Suprapubic skin (tissue), 4 donors: ENCODE results near the gene PHRF1. TPM values are rescaled to one million over a fixed set of nuclear protein-coding genes. Genes with fewer than 3 reads are reported as not detected.

Experiments used
- DNase-seq, 2 donors: peaks; one replicate each; pipeline ENCODE4 v3.0.0-alpha.2; 2019; ENCODE audit warnings: low spot score in 2 of 2
- H3K27ac ChIP-seq: fragments of 200-600 bp; sonication (generic); one replicate; pipeline ENCODE4 v1.5.1; 2019
- H3K27me3 ChIP-seq: fragments of 200-600 bp; sonication (generic); one replicate; pipeline ENCODE4 v1.5.1; 2019
- H3K36me3 ChIP-seq: fragments of 200-600 bp; sonication (generic); one replicate; pipeline ENCODE4 v1.5.1; 2019
- H3K4me1 ChIP-seq: fragments of 200-600 bp; sonication (generic); one replicate; pipeline ENCODE4 v1.5.1; 2019
- H3K4me3 ChIP-seq: fragments of 200-600 bp; sonication (generic); one replicate; pipeline ENCODE4 v1.5.1; 2019; ENCODE audit warnings: mild to moderate bottlenecking
- H3K9me3 ChIP-seq: fragments of 200-600 bp; sonication (generic); one replicate; pipeline ENCODE4 v1.5.1; 2019
- EP300 ChIP-seq: sonication (generic); formaldehyde crosslinking; IDR thresholded peaks from one replicate; pipeline ENCODE4 v1.6.1; 2017; ENCODE audit warnings: antibody characterized with exemption
- POLR2A ChIP-seq, 2 donors: fragments of 450-650 bp; IDR thresholded peaks; one replicate each; pipeline ENCODE4 v1.6.1; 2017; ENCODE audit warnings: antibody characterized with exemption in 2 of 2, mild to moderate bottlenecking in 2 of 2, moderate library complexity in 2 of 2
- POLR2AphosphoS5 ChIP-seq, 3 donors: sonication (generic); formaldehyde crosslinking; IDR thresholded peaks; one replicate each; pipeline ENCODE4 v1.6.1; 2017; ENCODE audit warnings: antibody characterized with exemption in 3 of 3
- WGBS: methylation state at CpG from one replicate; pipeline ENCODE4 v1.1.5; 2018; 5-methylcytosine and 5-hydroxymethylcytosine counted together
- total RNA-seq, 4 donors: library from RNA; depleted of rRNA; stranded (reverse); fragments of >200 nt; gene quantifications; one replicate each; pipeline ENCODE4 v1.1.0, GENCODE V29; 2016
- TF ChIP-seq, protein P1 (sequence below), 2 donors: fragments of 200-600 bp in 1 of 2; fragments of 450-650 bp in 1 of 2; sonication (generic) in 1 of 2; IDR thresholded peaks; one replicate each; pipeline ENCODE4 v1.5.1; 2016 to 2019; ENCODE audit warnings: antibody characterized with exemption in 2 of 2, mild to moderate bottlenecking in 1 of 2, moderate library complexity in 1 of 2

The PHRF1 gene
- total RNA-seq, 4 donors from 2014 or later: 27.9 to 55.6 (median 42.0) TPM

DNA sequence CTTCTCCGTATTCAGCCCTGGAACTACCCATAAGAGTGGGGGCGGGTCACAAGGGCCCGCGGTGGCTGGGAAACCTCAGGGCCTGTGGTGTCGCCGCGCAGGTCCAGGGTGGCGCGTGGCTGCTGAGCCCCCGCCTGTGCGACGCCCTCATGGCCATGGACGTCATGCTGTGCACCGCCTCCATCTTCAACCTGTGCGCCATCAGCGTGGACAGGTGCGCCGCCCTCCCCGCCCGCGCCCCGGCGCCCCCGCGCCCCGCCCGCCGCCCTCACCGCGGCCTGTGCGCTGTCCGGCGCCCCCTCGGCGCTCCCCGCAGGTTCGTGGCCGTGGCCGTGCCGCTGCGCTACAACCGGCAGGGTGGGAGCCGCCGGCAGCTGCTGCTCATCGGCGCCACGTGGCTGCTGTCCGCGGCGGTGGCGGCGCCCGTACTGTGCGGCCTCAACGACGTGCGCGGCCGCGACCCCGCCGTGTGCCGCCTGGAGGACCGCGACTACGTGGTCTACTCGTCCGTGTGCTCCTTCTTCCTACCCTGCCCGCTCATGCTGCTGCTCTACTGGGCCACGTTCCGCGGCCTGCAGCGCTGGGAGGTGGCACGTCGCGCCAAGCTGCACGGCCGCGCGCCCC is 63.2 kb downstream of the PHRF1 start:
- Histone ChIP-seq H3K36me3 (peaks cover 13% of the 10 kb centered on the region), H3K27me3 (peaks cover 39% of the 10 kb centered on the region), H3K27ac (no peak overlapping the region), H3K9me3 (no peaks in the 10 kb centered on the region), H3K4me3 (peak overlapping the region; percentile 16), H3K4me1 (peaks cover 27% of the 10 kb centered on the region)
- no peak for TF ChIP-seq POLR2A (IDR thresholded peaks at IDR 0.05)
- WGBS: 37% methylated on average over 6 of the region's 80 CpGs
- DNase-seq: no peak

DNA sequence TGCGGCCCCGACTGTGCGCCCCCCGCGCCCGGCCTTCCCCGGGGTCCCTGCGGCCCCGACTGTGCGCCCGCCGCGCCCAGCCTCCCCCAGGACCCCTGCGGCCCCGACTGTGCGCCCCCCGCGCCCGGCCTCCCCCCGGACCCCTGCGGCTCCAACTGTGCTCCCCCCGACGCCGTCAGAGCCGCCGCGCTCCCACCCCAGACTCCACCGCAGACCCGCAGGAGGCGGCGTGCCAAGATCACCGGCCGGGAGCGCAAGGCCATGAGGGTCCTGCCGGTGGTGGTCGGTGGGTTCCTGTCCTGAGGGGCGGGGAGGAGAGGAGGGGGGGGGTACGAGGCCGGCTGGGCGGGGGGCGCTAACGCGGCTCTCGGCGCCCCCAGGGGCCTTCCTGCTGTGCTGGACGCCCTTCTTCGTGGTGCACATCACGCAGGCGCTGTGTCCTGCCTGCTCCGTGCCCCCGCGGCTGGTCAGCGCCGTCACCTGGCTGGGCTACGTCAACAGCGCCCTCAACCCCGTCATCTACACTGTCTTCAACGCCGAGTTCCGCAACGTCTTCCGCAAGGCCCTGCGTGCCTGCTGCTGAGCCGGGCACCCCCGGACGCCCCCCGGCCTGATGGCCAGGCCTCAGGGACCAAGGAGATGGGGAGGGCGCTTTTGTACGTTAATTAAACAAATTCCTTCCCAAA is 63.9 kb downstream of the PHRF1 start:
- no peak for DNase-seq
- peaks cover 17% of the 10 kb centered on the region for H3K36me3 ChIP-seq
- H3K27me3 ChIP-seq: peaks cover 39% of the 10 kb centered on the region
- 78% methylated on average over 30 of the region's 69 CpGs for WGBS
- H3K4me1 ChIP-seq: peaks cover 27% of the 10 kb centered on the region
- TF ChIP-seq EP300: no peak
- H3K9me3 ChIP-seq: no peaks in the 10 kb centered on the region
- H3K4me3 ChIP-seq: no peak overlapping the region
- no peak overlapping the region for H3K27ac ChIP-seq

DNA sequence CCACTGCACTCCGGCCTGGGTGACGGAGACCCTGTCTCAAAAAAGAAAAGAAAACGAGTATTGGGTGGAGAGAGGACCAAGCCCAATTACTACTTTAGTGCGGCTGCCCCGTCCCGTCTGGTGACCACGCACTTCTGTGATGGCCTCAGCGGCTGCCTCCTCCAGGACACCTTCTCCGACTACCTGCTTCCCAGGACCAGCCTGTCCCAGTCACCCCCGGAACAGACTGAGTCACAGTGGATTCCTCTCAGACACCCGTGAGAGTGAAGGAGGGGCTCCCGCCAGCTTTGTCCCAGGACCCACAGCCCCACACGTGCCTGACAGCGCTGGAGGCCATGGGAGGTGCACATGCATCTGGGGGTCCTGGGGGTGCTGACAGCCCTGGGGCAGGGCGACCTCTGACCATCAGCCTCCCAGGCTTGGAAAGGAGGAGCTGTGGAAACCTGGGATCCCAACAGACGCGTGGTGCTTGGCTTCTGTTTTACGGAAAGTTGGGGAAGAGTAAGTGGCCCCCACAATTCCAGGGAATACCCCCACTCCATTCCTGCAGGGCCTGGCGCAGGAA is 65.6 kb downstream of the PHRF1 start:
- no peak for DNase-seq
- Histone ChIP-seq H3K36me3 (peaks cover 18% of the 10 kb centered on the region), H3K4me3 (no peak overlapping the region), H3K27ac (no peak overlapping the region), H3K9me3 (no peaks in the 10 kb centered on the region), H3K27me3 (peaks cover 36% of the 10 kb centered on the region), H3K4me1 (peaks cover 22% of the 10 kb centered on the region)
- 95% methylated on average over 12 of the region's 19 CpGs for WGBS
- TF ChIP-seq POLR2AphosphoS5 (IDR thresholded peaks at IDR 0.05) (no peak), EP300 (no peak), POLR2A (IDR thresholded peaks at IDR 0.05) (no peak)
- TF ChIP-seq, protein P1, sequence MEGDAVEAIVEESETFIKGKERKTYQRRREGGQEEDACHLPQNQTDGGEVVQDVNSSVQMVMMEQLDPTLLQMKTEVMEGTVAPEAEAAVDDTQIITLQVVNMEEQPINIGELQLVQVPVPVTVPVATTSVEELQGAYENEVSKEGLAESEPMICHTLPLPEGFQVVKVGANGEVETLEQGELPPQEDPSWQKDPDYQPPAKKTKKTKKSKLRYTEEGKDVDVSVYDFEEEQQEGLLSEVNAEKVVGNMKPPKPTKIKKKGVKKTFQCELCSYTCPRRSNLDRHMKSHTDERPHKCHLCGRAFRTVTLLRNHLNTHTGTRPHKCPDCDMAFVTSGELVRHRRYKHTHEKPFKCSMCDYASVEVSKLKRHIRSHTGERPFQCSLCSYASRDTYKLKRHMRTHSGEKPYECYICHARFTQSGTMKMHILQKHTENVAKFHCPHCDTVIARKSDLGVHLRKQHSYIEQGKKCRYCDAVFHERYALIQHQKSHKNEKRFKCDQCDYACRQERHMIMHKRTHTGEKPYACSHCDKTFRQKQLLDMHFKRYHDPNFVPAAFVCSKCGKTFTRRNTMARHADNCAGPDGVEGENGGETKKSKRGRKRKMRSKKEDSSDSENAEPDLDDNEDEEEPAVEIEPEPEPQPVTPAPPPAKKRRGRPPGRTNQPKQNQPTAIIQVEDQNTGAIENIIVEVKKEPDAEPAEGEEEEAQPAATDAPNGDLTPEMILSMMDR (IDR thresholded peaks at IDR 0.05): no peak

DNA sequence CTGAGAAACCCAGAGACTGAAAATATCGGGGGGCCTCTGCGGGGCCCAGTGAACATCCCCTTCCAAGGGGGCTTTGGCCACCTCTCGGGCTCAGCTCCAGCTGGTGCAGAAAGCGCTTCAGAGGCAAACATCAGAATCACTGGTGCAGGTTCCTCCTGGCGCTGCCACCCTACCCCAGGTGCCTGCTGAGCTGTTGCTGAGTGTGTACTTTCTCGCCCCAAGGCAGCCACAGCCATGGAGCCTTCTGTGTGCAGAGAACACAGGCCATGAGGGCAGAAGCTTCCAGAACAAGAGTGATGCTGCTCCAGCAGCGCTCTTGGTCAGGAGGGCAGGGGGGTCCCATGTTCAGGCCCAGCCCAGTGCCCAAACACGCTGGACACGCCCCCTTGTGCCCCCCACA is 67.1 kb downstream of the PHRF1 start:
- Histone ChIP-seq H3K27me3 (peaks cover 21% of the 10 kb centered on the region), H3K9me3 (no peaks in the 10 kb centered on the region), H3K4me1 (peaks cover 12% of the 10 kb centered on the region), H3K27ac (no peak overlapping the region), H3K36me3 (peaks cover 21% of the 10 kb centered on the region), H3K4me3 (no peak overlapping the region)
- TF ChIP-seq POLR2AphosphoS5 (IDR thresholded peaks at IDR 0.05): no peak
- no peak for TF ChIP-seq POLR2A (IDR thresholded peaks at IDR 0.05)
- TF ChIP-seq, protein P1 (IDR thresholded peaks at IDR 0.05): no peak
- no peak for TF ChIP-seq EP300
- 96% methylated on average over 5 of the region's 9 CpGs for WGBS
- no peak for DNase-seq

DNA sequence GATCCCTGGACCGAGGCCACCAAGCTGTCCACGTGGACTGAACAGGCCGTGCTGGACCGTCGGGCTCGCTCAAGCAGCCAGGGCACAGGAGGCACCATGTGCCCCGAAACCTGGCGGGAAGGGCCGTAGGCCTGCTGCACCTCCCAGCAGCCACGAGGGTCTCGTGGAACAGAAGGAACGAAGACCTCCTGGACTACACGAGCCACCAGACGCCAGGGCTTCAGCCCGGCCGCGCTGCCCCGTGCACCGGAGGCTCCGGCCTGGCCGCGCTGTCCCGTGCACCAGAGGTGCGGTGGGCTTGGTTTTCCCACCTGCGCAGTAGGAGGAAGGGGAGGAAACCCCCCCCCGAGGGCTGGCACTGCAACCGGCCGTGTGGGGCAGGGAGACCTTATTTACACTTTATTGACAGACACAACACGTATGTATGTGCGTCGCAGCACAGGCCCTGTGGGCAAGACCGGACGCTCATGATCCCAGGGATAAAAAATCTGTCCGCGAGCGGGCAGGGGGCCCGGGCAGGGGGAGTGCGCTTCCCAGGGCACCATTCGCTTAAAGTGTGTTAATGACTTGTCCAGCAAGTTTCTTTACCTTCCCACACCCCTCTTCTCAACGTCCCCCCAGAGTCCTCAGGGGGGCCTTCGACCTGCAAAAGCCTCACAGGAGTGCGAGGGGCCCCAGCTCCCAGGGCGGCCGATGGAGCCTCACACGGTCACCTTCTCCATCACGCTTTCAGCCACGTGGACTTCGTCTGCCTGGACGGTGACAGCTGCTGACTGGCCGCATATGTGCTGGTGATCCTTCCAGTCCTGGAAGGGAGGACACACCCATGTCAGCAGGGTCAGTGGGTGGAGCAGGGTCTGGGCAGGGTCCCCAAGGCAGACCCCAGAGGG is 67.8 kb downstream of the PHRF1 start:
- Histone ChIP-seq H3K4me3 (no peak overlapping the region), H3K27me3 (peaks cover 14% of the 10 kb centered on the region), H3K36me3 (peaks cover 21% of the 10 kb centered on the region), H3K9me3 (no peaks in the 10 kb centered on the region), H3K27ac (no peak overlapping the region), H3K4me1 (peaks cover 11% of the 10 kb centered on the region)
- no peak for DNase-seq
- WGBS: 95% methylated on average over 24 of the region's 50 CpGs
- TF ChIP-seq EP300: no peak

DNA sequence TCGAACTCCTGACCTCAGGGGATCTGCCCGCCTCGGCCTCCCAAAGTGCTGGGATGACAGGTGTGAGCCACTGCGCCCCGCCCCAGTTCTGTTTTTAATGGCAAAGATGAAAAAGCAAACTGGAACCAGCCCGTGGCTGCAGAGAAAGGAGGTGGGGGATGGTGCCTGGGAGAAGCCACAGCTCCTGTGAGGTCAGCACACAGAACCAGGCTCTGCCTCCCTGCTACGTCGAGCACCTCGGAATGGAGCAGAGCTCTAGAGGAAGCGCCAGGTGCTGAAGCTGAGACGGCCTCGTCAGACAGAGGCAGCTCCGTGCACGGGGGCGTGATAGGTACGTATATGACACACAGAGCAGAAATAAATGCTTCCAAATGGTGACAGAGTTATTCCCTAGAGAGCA is 69.3 kb downstream of the PHRF1 start:
- Histone ChIP-seq H3K4me1 (no peaks in the 10 kb centered on the region), H3K27me3 (no peaks in the 10 kb centered on the region), H3K27ac (no peak overlapping the region), H3K9me3 (no peaks in the 10 kb centered on the region), H3K36me3 (peaks cover 23% of the 10 kb centered on the region), H3K4me3 (no peak overlapping the region)
- 88% methylated on average over 16 of the region's 16 CpGs for WGBS
- TF ChIP-seq POLR2AphosphoS5 (IDR thresholded peaks at IDR 0.05) (no peak), EP300 (no peak), POLR2A (IDR thresholded peaks at IDR 0.05) (no peak)
- TF ChIP-seq, protein P1 (IDR thresholded peaks at IDR 0.05): no peak
- DNase-seq: no peak
